ENCODE data around the gene UGT1A7.

The UGT1A7 gene

DNA sequence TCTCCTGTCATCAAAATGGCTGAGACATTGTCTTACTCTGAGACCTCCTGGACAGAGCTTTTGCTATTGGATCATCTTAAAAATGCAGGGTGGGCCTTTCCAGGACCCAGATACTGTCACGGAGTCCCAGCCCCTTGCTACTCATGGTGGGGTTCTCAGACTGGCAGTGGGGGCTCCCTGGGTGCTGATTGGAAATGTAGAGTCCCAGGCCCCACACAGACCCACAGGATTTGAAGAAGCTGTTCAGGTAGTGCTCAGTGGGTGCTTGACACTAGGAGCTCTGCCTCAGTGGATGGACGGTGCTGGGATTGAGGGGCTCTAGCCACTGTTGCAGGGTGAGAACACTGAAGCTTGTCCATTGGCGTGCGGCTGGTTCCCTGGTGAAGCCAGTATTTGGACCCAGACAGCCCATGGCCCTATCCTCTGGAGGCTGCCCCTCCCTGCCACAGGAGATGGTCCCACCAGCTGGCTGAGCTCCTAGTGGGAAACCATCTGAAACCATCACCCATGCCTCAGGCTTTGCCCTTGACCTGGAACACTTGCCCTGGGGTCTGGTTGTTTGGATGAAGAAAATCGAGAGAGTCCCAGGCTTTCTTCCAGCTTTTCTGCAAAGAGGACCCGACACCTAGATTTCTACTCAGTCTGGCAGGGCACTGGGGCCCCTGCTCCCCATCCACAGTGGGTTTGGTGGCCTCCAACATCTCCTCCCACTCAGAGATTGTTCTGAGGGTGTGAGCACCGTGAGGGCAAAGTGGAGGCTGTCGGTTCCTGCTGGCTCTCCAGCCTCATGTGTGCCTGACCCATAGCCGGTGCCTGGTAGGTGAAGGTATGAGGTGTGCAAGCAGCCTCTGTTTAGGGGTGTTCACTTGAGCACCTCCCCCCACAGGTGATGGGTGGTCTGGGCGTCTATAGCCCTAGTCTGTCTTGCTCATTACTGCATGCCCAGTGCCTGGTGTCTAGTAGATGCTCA is 126.5 kb downstream of the UGT1A7 start:
- Histone ChIP-seq H3K36me3 (ENCODE audit: control insufficient read depth, insufficient read depth, low read length) (no peaks in the 10 kb centered on the region), H3K4me1 (ENCODE audit: control insufficient read depth, insufficient read depth, low read length) (no peaks in the 10 kb centered on the region), H3K27ac (ENCODE audit: low read length) (no peak overlapping the region), H3K27me3 (ENCODE audit: control insufficient read depth, insufficient read depth, low read length) (no peaks in the 10 kb centered on the region), H3K9me3 (ENCODE audit: control insufficient read depth, insufficient read depth, low read length) (no peaks in the 10 kb centered on the region), H3K4me3 (ENCODE audit: low read length) (no peak overlapping the region)
- WGBS (ENCODE audit: insufficient coverage, insufficient read length) = no CpG with 5 or more reads among the region's 10 CpGs
- DNase-seq (ENCODE audit: low read depth, low spot score) = no peak

DNA sequence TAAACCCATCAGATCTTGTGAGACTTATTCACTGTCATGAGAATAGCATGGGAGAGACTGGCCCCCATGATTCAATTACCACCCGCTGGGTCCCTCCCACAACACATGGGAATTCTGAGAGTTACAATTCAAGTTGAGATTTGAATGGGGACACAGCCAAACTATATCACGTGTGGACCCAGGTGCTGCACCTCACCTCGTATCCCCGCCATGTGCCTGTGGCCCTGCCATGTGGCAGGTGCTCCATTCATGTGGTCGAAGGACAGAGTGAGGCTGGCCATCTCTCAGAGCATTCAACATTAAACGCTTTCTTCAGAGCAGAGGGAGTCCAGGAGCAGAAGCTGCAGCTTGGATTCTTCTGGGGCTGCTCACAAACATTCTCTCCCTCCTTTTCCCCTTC is 128.7 kb downstream of the UGT1A7 start:
- Histone ChIP-seq H3K27me3 (ENCODE audit: control insufficient read depth, insufficient read depth, low read length) (no peaks in the 10 kb centered on the region), H3K4me1 (ENCODE audit: control insufficient read depth, insufficient read depth, low read length) (no peaks in the 10 kb centered on the region), H3K9me3 (ENCODE audit: control insufficient read depth, insufficient read depth, low read length) (no peaks in the 10 kb centered on the region), H3K4me3 (ENCODE audit: low read length) (no peak overlapping the region), H3K27ac (ENCODE audit: low read length) (no peak overlapping the region), H3K36me3 (ENCODE audit: control insufficient read depth, insufficient read depth, low read length) (no peaks in the 10 kb centered on the region)
- DNase-seq (ENCODE audit: low read depth, low spot score) = no peak
- no CpG with 5 or more reads among the region's 6 CpGs for WGBS (ENCODE audit: insufficient coverage, insufficient read length)

DNA sequence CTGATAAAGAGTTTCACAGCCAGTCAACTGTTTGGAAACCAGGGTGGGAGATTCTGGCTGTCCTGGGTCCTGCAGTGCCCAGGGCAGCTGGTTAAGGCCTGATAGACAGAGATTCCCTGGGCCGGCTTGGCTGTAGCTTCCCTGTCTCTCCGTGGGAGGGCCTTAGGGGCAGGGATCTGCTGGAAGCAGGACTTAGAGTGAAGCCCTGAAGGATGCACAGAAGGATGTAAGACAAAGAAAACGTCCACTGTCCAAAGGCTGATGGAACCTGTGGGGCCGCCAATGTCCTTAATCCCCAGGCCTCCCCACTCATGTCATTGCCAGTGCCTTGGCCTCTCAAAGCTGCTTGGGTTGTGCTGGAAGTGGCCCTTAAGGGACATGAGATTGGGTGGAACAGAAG is 129.4 kb downstream of the UGT1A7 start:
- no peaks in the 10 kb centered on the region for H3K27me3 ChIP-seq (ENCODE audit: control insufficient read depth, insufficient read depth, low read length)
- WGBS (ENCODE audit: insufficient coverage, insufficient read length) = no CpG with 5 or more reads among the region's 4 CpGs
- H3K36me3 ChIP-seq (ENCODE audit: control insufficient read depth, insufficient read depth, low read length) = no peaks in the 10 kb centered on the region

DNA sequence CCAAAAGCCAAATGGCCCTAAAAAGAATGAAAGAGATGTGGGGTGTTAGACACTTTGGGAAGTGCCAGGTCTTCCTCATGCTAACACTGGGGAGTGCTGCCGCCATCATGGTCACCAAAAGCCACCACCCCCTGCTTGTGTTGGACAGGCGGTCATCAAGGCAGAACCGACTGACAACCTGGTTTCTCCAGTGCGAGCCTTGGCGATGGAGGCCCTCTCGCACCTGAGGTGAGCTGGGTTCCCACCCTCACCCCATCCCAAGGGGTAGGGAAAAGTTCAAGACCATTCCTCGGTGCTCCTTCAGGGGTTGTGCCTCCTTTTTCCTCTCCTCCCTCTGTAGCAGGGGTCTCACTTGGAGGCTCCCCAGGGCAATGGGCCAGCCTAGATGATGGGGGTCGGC is 130.0 kb downstream of the UGT1A7 start:
- Histone ChIP-seq H3K36me3 (ENCODE audit: control insufficient read depth, insufficient read depth, low read length) (no peaks in the 10 kb centered on the region), H3K9me3 (ENCODE audit: control insufficient read depth, insufficient read depth, low read length) (no peaks in the 10 kb centered on the region), H3K27ac (ENCODE audit: low read length) (no peak overlapping the region), H3K4me1 (ENCODE audit: control insufficient read depth, insufficient read depth, low read length) (no peaks in the 10 kb centered on the region), H3K27me3 (ENCODE audit: control insufficient read depth, insufficient read depth, low read length) (no peaks in the 10 kb centered on the region), H3K4me3 (ENCODE audit: low read length) (no peak overlapping the region)
- DNase-seq (ENCODE audit: low read depth, low spot score) = no peak
- WGBS (ENCODE audit: insufficient coverage, insufficient read length) = no CpG with 5 or more reads among the region's 8 CpGs

More for the DNA sequence above, 129.4 kb downstream of the UGT1A7 start:
- Histone ChIP-seq H3K27ac (ENCODE audit: low read length) (no peak overlapping the region), H3K9me3 (ENCODE audit: control insufficient read depth, insufficient read depth, low read length) (no peaks in the 10 kb centered on the region), H3K4me3 (ENCODE audit: low read length) (no peak overlapping the region), H3K4me1 (ENCODE audit: control insufficient read depth, insufficient read depth, low read length) (no peaks in the 10 kb centered on the region)
- no peak for DNase-seq (ENCODE audit: low read depth, low spot score)

DNA sequence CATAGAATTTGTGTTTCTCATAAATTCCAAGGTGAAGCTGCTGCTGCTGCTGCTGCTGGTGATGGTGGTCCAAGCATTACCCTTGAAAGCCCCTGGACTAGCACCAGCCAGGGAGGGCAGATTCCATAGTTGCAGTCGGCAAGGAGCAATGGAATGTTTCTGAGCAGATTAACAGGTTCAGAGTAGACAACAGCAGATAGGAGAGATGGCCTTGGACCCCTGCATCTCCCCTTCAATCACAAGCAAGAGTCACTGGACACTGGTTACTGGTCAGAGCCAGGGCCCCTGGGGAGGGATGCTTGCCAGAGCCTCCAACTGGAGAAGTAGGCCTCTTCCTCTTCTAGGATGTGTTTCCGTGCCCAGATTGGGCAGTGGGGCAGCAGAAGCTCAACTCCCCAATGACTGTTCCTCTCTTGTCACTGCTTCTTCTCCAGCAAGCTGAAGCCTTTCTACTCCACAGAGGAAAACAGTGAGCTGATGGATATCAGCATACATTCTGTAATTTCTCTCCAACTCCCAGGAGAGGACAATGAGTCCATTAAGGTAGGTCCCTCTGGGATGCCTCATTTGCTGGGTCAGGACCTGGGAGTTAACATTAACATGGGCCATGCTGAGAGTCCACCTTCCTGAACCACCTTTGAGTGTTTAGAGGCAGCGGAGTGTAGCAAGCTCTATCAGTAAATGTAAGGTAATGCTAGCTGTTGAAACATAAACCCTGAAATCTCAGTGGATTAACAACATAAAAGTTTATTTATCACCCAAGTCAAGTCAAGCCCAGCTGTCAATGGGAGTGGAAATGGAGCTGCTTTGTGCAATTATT is 131.7 kb downstream of the UGT1A7 start:
- Histone ChIP-seq H3K27me3 (ENCODE audit: control insufficient read depth, insufficient read depth, low read length) (no peaks in the 10 kb centered on the region), H3K4me1 (ENCODE audit: control insufficient read depth, insufficient read depth, low read length) (no peaks in the 10 kb centered on the region)
- WGBS (ENCODE audit: insufficient coverage, insufficient read length) = no CpG with 5 or more reads among the region's 3 CpGs

DNA sequence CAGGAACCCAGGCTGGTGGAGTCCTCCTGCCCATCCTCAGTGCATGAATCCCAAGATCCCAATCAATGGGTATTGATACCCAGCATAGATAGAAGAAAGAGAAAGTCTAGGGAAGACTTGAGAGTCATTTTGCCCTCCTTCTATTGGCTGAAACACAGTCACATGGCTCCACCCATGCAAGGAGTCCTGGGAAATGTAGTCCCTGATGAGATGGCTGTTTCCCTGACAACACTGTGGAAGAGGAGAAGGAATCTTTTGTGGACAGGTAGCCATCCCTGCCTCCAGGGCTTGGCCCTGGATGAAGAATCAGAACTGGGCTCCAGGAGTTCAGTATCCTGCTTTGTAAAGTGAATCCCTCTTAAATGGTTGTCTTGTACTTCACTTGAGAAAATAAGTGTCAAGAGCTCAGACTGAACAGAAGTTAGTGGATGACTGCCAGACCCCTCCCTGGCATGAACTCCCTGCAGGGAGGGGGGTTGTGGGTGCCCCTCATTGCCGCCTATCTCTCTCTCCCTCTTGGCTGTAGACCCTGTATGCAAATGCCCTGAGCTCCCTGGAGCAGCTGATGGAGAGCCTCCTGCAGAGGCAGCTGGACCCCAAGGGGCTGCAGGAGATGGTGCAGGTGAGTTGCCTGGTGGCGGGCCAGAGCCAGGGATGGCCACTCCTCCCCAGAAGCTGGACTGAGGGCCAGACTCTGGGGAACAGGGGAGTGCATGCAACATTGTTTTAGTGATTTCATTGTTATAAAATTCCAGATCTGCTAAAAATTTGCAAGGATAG is 132.5 kb downstream of the UGT1A7 start:
- Histone ChIP-seq H3K4me1 (ENCODE audit: control insufficient read depth, insufficient read depth, low read length) (no peaks in the 10 kb centered on the region), H3K27ac (ENCODE audit: low read length) (no peak overlapping the region), H3K36me3 (ENCODE audit: control insufficient read depth, insufficient read depth, low read length) (no peaks in the 10 kb centered on the region), H3K27me3 (ENCODE audit: control insufficient read depth, insufficient read depth, low read length) (no peaks in the 10 kb centered on the region), H3K9me3 (ENCODE audit: control insufficient read depth, insufficient read depth, low read length) (no peaks in the 10 kb centered on the region), H3K4me3 (ENCODE audit: low read length) (no peak overlapping the region)
- DNase-seq (ENCODE audit: low read depth, low spot score) = peak; percentile 31
- WGBS (ENCODE audit: insufficient coverage, insufficient read length) = no CpG with 5 or more reads among the region's 2 CpGs

More for the DNA sequence above, 131.7 kb downstream of the UGT1A7 start:
- Histone ChIP-seq H3K27ac (ENCODE audit: low read length) (no peak overlapping the region), H3K4me3 (ENCODE audit: low read length) (no peak overlapping the region), H3K9me3 (ENCODE audit: control insufficient read depth, insufficient read depth, low read length) (no peaks in the 10 kb centered on the region), H3K36me3 (ENCODE audit: control insufficient read depth, insufficient read depth, low read length) (no peaks in the 10 kb centered on the region)
- no peak for DNase-seq (ENCODE audit: low read depth, low spot score)

DNA sequence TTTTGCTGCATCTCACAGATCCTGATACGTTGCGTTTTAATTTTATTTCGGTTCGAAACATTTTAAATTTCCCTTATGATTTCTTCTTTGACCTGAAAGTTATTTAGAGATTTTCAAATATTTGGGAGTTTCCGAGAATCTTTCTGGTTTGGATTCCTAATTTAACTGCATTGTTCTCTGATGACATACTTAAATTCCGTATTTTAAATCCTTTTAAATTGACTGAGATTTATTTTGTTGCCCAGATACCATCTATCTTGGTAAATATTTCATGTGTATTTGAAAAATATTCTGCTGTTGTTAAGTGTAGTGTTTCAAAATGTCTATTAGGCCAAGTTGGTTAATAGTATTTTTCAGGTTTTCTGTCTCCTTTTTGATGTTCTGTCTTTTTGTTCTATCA is 134.2 kb downstream of the UGT1A7 start:
- no peaks in the 10 kb centered on the region for H3K9me3 ChIP-seq (ENCODE audit: control insufficient read depth, insufficient read depth, low read length)

DNA sequence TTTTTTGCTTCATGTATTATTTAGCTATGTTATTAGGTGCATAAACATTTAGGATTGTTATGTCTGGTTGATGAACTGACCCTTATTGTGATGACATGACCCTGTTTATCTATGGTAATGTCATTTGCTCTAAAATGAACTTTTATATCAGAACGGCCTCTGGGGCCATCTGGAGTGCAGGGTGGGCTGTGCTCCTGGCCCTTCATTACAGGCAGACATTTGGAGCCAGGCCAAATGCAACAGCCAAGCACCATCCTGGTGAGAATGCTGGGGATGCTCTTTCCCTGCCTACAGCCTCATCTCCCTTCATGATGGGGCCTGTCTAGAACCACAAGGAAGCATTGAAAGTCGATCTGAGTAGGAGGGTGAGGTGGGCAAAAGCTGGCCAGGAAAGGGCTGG is 134.6 kb downstream of the UGT1A7 start:
- no peak for DNase-seq (ENCODE audit: low read depth, low spot score)
- no CpG with 5 or more reads among the region's 2 CpGs for WGBS (ENCODE audit: insufficient coverage, insufficient read length)
- Histone ChIP-seq H3K4me3 (ENCODE audit: low read length) (no peak overlapping the region), H3K4me1 (ENCODE audit: control insufficient read depth, insufficient read depth, low read length) (no peaks in the 10 kb centered on the region), H3K27me3 (ENCODE audit: control insufficient read depth, insufficient read depth, low read length) (no peaks in the 10 kb centered on the region), H3K27ac (ENCODE audit: low read length) (no peak overlapping the region), H3K36me3 (ENCODE audit: control insufficient read depth, insufficient read depth, low read length) (no peaks in the 10 kb centered on the region), H3K9me3 (ENCODE audit: control insufficient read depth, insufficient read depth, low read length) (no peaks in the 10 kb centered on the region)

More for the DNA sequence above, 134.2 kb downstream of the UGT1A7 start:
- H3K4me3 ChIP-seq (ENCODE audit: low read length) = no peak overlapping the region
- no CpG with 5 or more reads among the region's 6 CpGs for WGBS (ENCODE audit: insufficient coverage, insufficient read length)
- no peak for DNase-seq (ENCODE audit: low read depth, low spot score)
- H3K27ac ChIP-seq (ENCODE audit: low read length) = no peak overlapping the region
- no peaks in the 10 kb centered on the region for H3K36me3 ChIP-seq (ENCODE audit: control insufficient read depth, insufficient read depth, low read length)
- H3K27me3 ChIP-seq (ENCODE audit: control insufficient read depth, insufficient read depth, low read length) = no peaks in the 10 kb centered on the region
- no peaks in the 10 kb centered on the region for H3K4me1 ChIP-seq (ENCODE audit: control insufficient read depth, insufficient read depth, low read length)

DNA sequence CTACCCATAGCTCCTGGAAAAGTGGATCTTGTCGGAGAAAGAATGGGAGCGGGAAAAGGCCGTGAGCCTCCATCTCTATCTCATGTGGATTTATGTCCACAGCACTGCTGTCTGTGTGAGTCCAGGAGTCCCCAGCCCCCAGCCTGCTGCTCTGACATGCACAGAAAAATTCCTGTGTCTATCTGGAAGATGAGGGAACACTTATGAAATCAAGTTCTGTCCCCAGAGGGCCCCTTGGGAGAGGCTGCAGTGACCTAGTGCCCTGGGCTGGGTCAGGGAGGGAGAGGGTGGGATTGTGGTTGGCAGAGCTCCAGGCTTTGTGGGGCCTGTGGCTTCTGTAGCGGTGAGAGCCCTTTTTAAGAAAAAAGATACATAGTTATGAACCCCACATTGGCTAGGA is 135.1 kb downstream of the UGT1A7 start:
- WGBS (ENCODE audit: insufficient coverage, insufficient read length) = no CpG with 5 or more reads among the region's 4 CpGs
- Histone ChIP-seq H3K9me3 (ENCODE audit: control insufficient read depth, insufficient read depth, low read length) (no peaks in the 10 kb centered on the region), H3K27me3 (ENCODE audit: control insufficient read depth, insufficient read depth, low read length) (no peaks in the 10 kb centered on the region), H3K4me1 (ENCODE audit: control insufficient read depth, insufficient read depth, low read length) (no peaks in the 10 kb centered on the region), H3K36me3 (ENCODE audit: control insufficient read depth, insufficient read depth, low read length) (no peaks in the 10 kb centered on the region), H3K27ac (ENCODE audit: low read length) (no peak overlapping the region), H3K4me3 (ENCODE audit: low read length) (no peak overlapping the region)
- no peak for DNase-seq (ENCODE audit: low read depth, low spot score)

DNA sequence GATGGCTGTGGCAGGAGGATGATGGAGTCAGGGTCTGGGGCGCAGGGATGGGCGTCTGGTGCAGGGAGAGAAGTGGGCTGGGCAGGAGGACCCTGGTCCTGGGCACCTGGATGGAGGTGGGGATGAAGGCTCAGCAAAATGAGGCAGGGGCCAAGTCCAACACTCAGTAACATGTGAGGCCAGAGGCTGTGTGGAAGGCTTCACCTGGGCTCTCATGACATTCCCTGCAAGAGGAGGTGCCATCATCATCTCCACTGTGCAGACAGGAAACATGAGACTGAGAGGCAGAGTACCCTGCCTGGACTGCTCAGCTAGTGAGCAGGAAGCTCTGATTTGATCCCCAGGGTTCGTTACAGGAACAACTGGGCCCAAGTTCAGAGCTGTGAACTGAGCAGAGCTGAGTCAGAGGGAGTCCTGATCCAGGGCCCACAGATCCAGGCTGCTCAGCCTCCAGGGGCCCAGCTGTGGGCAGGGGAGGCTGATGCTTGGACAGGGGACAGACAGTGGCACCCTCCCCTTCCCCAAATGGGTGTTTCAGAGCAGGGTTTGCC is 135.7 kb downstream of the UGT1A7 start:
- H3K27me3 ChIP-seq (ENCODE audit: control insufficient read depth, insufficient read depth, low read length) = no peaks in the 10 kb centered on the region
- H3K4me3 ChIP-seq (ENCODE audit: low read length) = no peak overlapping the region
- no peak overlapping the region for H3K27ac ChIP-seq (ENCODE audit: low read length)
- no peaks in the 10 kb centered on the region for H3K4me1 ChIP-seq (ENCODE audit: control insufficient read depth, insufficient read depth, low read length)
- WGBS (ENCODE audit: insufficient coverage, insufficient read length) = no CpG with 5 or more reads among the region's 3 CpGs
- no peaks in the 10 kb centered on the region for H3K9me3 ChIP-seq (ENCODE audit: control insufficient read depth, insufficient read depth, low read length)
- DNase-seq (ENCODE audit: low read depth, low spot score) = no peak
- no peaks in the 10 kb centered on the region for H3K36me3 ChIP-seq (ENCODE audit: control insufficient read depth, insufficient read depth, low read length)
